IPS-18c (cell line): Measurements from ENCODE around the gene COX7A2L.
"Not testable (repeated sequence)": the region's sequence is repeated elsewhere in the genome, so short reads cannot be mapped to it uniquely, and the experiment has no call there.

Source experiments
- H3K4me3 ChIP-seq: 2 replicates; pipeline ENCODE4 v1.7.0; 2013; ENCODE audit warnings: low read depth, mild to moderate bottlenecking, low read length, moderate library complexity; ENCODE audit not compliant: insufficient read depth
- H3K9me3 ChIP-seq: one replicate; pipeline ENCODE4 v1.6.1; 2013; ENCODE audit warnings: mild to moderate bottlenecking, low read length, moderate library complexity; ENCODE audit not compliant: control insufficient read depth, insufficient read depth

COX7A2L gene

GRCh38 chr2:42346856-42347255, 14.2 kb downstream of the COX7A2L start:
- H3K4me3 ChIP-seq, H3K9me3 ChIP-seq: not testable (repeated sequence)

- no peak overlapping the region for H3K4me3 ChIP-seq
- peaks cover 2% of the 10 kb centered on the region for H3K9me3 ChIP-seq
These were observed 15.0 kb downstream of the COX7A2L start for GRCh38 chr2:42345986-42346385.

- H3K9me3 ChIP-seq = peaks cover 2% of the 10 kb centered on the region
- no peak overlapping the region for H3K4me3 ChIP-seq
These were observed 18.2 kb downstream of the COX7A2L start for GRCh38 chr2:42342795-42343241.

- Histone ChIP-seq H3K4me3 (no peak overlapping the region), H3K9me3 (peaks cover 2% of the 10 kb centered on the region)
These were observed 18.8 kb downstream of the COX7A2L start for GRCh38 chr2:42342061-42342794.

GRCh38 chr2:42340938-42341636, 19.9 kb downstream of the COX7A2L start:
- Histone ChIP-seq H3K9me3 (peaks cover 2% of the 10 kb centered on the region), H3K4me3 (no peak overlapping the region)

- Histone ChIP-seq H3K9me3 (peaks cover 2% of the 10 kb centered on the region), H3K4me3 (no peak overlapping the region)
These were observed 20.7 kb downstream of the COX7A2L start for GRCh38 chr2:42340045-42340937.

- Histone ChIP-seq H3K9me3 (peaks cover 2% of the 10 kb centered on the region), H3K4me3 (no peak overlapping the region)
These were observed 21.7 kb downstream of the COX7A2L start for GRCh38 chr2:42339191-42339912.

GRCh38 chr2:42338567-42339190, 22.3 kb downstream of the COX7A2L start:
- H3K9me3 ChIP-seq = peaks cover 2% of the 10 kb centered on the region

GRCh38 chr2:42337846-42338566, 23.0 kb downstream of the COX7A2L start:
- Histone ChIP-seq H3K9me3 (peaks cover 2% of the 10 kb centered on the region), H3K4me3 (no peak overlapping the region)

More at GRCh38 chr2:42338567-42339190, 22.3 kb downstream of the COX7A2L start:
- H3K4me3 ChIP-seq = no peak overlapping the region

GRCh38 chr2:42337356-42337820, 23.6 kb downstream of the COX7A2L start:
- no peak overlapping the region for H3K4me3 ChIP-seq
- no peaks in the 10 kb centered on the region for H3K9me3 ChIP-seq

GRCh38 chr2:42336361-42336965, 24.6 kb downstream of the COX7A2L start:
- Histone ChIP-seq H3K4me3 (no peak overlapping the region), H3K9me3 (no peaks in the 10 kb centered on the region)

GRCh38 chr2:42335514-42336104, 25.4 kb downstream of the COX7A2L start:
- no peak overlapping the region for H3K4me3 ChIP-seq
- H3K9me3 ChIP-seq = no peaks in the 10 kb centered on the region

- H3K9me3 ChIP-seq, H3K4me3 ChIP-seq: not testable (repeated sequence)
These were observed 26.2 kb downstream of the COX7A2L start for GRCh38 chr2:42334865-42335264.

- no peak overlapping the region for H3K4me3 ChIP-seq
- H3K9me3 ChIP-seq = no peaks in the 10 kb centered on the region
These were observed 26.8 kb downstream of the COX7A2L start for GRCh38 chr2:42334220-42334619.

- Histone ChIP-seq H3K9me3 (no peaks in the 10 kb centered on the region), H3K4me3 (no peak overlapping the region)
These were observed 27.4 kb downstream of the COX7A2L start for GRCh38 chr2:42333579-42333978.
